ENCODE data around the gene NAT10. TPM values are rescaled to one million over a fixed set of nuclear protein-coding genes. Genes with fewer than 3 reads are reported as not detected.

The NAT10 gene
- total RNA-seq, 1 experiment from 2014 or later = 87.9 TPM

Other genes with a start within 250 kb of the NAT10 start
- gene LMO2, start 213.6 kb upstream of the NAT10 start, total RNA-seq (2014; rRNA removed; shearing (Covaris generic)) = 0.18 TPM in 1 of 2 replicates, not detected in the other
- gene CAPRIN1, start 53.9 kb upstream of the NAT10 start, total RNA-seq (2014; rRNA removed; shearing (Covaris generic)) = 145 and 188 TPM in 2 replicates